Activated T-cell treated with anti-CD3 and anti-CD28 coated beads, Interleukin-2, amount 50 U/mL, for 4 hours (primary cell): Measurements from ENCODE around the gene EGLN2. TPM values are rescaled to one million over a fixed set of nuclear protein-coding genes. Genes with fewer than 3 reads are reported as not detected.
"Not testable (repeated sequence)": the region's sequence is repeated elsewhere in the genome, so short reads cannot be mapped to it uniquely, and the experiment has no call there.

Experiments used
- ATAC-seq, 2 donors: fragments of 200-7000 bp; cut with Tn5 transposase; one replicate each; pipeline ENCODE4 v1.10.0; 2021
- DNase-seq: peaks from one replicate; pipeline ENCODE4 v3.0.0-alpha.2; 2020
- H3K27me3 Mint-ChIP-seq: one replicate; pipeline ENCODE4 v1.8.0; 2021; ENCODE audit warnings: low read depth, mixed read lengths
- H3K36me3 Mint-ChIP-seq: one replicate; pipeline ENCODE4 v1.8.0; 2022; ENCODE audit warnings: mixed read lengths; ENCODE audit not compliant: insufficient read depth
- H3K4me1 Mint-ChIP-seq: one replicate; pipeline ENCODE4 v1.8.0; 2021; ENCODE audit warnings: low read depth, mixed read lengths
- H3K4me3 Mint-ChIP-seq: one replicate; pipeline ENCODE4 v1.8.0; 2021; ENCODE audit warnings: mild to moderate bottlenecking, moderate library complexity, mixed read lengths
- H3K9me3 Mint-ChIP-seq: one replicate; pipeline ENCODE4 v1.8.0; 2021; ENCODE audit warnings: mixed read lengths
- total RNA-seq, 3 donors: library from RNA; stranded (reverse); gene quantifications; one replicate each; pipeline ENCODE4 v1.2.1, GENCODE V29; 2021

The EGLN2 gene
- total RNA-seq, 3 donors from 2014 or later: 86.3 to 95.4 (median 89.4) TPM

DNA sequence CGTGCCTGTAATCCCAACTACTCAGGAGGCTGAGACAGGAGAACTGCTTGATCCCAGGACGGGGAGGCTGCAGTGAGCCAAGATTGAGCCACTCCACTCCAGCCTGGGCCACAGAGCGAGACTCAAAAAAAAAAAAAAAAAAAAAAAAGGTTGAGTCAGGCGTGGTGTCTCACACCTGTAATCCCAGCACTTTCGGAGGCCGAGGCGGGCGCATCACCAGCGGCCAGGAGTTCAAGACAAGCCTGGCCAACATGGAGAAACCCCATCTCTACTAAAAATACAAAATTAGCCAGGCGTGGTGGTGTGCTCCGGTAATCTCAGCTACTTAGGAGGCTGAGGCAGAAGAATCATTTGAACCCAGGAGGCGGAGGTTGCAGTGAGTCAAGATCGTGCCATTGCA, 32.6 kb upstream of the EGLN2 start:
- not testable (repeated sequence) for ATAC-seq, DNase-seq, H3K4me3 Mint-ChIP-seq, H3K27me3 Mint-ChIP-seq, H3K9me3 Mint-ChIP-seq
- H3K36me3 Mint-ChIP-seq: peaks cover 36% of the 10 kb centered on the region
- peaks cover 43% of the 10 kb centered on the region for H3K4me1 Mint-ChIP-seq

- ATAC-seq: no peak
- Mint-ChIP-seq H3K4me1 (peaks cover 27% of the 10 kb centered on the region), H3K9me3 (peaks cover 3% of the 10 kb centered on the region), H3K36me3 (peaks cover 22% of the 10 kb centered on the region), H3K27me3 (no peaks in the 10 kb centered on the region), H3K4me3 (no peak overlapping the region)
- no peak for DNase-seq
These were observed 30.1 kb upstream of the EGLN2 start for GRCh38 chr19:40768869-40769268.

DNA sequence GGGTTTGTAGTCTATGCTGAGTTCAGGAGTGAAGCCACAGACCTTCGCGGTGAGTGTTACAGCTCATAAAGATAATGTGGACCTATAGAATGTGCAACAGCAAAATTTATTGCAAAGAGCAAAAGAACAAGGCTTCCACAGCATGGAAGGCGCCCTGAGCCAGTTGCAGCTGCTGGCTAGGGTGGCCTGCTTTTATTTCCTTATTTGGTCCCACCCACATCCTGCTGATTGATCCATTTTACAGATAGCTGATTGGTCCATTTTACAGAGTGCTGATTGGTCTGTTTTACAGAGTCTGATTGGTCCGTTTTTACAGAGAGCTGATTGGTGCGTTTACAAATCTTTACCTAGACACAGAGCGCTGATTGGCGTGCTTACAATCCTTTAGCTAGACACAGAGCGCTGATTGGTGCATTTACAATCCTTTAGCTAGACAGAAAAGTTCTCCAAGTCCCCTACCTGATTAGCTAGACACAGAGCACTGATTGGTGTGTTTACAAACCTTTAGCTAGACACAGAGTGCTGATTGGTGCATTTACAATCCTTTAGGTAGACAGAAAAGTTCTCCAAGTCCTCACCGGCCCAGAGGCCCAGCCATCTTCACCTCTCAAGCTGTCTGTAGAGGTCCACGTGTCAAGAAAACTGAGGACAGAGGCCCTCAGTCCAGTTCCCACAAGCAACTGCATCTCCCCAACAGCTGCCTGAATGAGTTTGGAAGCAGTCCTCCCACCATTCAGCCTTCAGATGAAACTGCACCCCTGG, 27.7 kb upstream of the EGLN2 start:
- not testable (repeated sequence) for ATAC-seq, DNase-seq

GRCh38 chr19:40774916-40775631, 23.9 kb upstream of the EGLN2 start, which contains the start of gene MIA:
Gene MIA (plus strand): TSS chr19:40775521. CDS start chr19:40775543, 22 bp downstream.
- no peaks in the 10 kb centered on the region for H3K27me3 Mint-ChIP-seq
- peaks cover 11% of the 10 kb centered on the region for H3K36me3 Mint-ChIP-seq
- peaks cover 40% of the 10 kb centered on the region for H3K4me1 Mint-ChIP-seq
- H3K4me3 Mint-ChIP-seq: no peak within 1 kb of the TSS
- peaks cover 3% of the 10 kb centered on the region for H3K9me3 Mint-ChIP-seq
- no peak for ATAC-seq
- DNase-seq: no peak

More for the DNA sequence above, 27.7 kb upstream of the EGLN2 start:
- not testable (repeated sequence) for H3K27me3 Mint-ChIP-seq, H3K4me3 Mint-ChIP-seq, H3K9me3 Mint-ChIP-seq
- Mint-ChIP-seq H3K36me3 (peaks cover 11% of the 10 kb centered on the region), H3K4me1 (peaks cover 12% of the 10 kb centered on the region)

GRCh38 chr19:40775632-40776022, 23.4 kb upstream of the EGLN2 start:
- no peak for DNase-seq
- H3K4me1 Mint-ChIP-seq: peaks cover 42% of the 10 kb centered on the region
- no peaks in the 10 kb centered on the region for H3K27me3 Mint-ChIP-seq
- H3K4me3 Mint-ChIP-seq: no peak overlapping the region
- ATAC-seq: no peak
- peaks cover 11% of the 10 kb centered on the region for H3K36me3 Mint-ChIP-seq
- peaks cover 3% of the 10 kb centered on the region for H3K9me3 Mint-ChIP-seq

DNA sequence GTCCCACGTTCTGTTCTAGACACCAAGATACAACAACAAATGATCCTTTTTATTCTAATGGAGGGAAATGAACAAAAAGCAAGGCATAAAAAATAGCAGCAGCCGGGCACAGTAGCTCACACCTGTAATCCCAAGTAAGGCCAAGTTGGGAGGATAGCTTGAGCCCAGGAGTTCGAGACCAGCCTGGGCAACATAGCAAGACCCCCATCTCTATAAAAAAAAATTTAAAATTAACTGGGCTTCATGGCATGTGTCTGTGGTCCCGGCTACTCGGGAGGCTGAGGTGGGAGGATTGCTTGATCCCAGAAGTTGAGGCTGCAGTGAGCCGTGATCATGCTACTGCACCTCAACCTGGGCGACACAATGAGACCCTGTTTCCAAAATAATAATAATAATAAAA, 22.6 kb upstream of the EGLN2 start:
- no peak for ATAC-seq
- no peak for DNase-seq
- peaks cover 41% of the 10 kb centered on the region for H3K4me1 Mint-ChIP-seq
- no peaks in the 10 kb centered on the region for H3K27me3 Mint-ChIP-seq
- H3K4me3 Mint-ChIP-seq: no peak overlapping the region
- H3K36me3 Mint-ChIP-seq: peaks cover 6% of the 10 kb centered on the region
- H3K9me3 Mint-ChIP-seq: no peaks in the 10 kb centered on the region

- H3K9me3 Mint-ChIP-seq: no peaks in the 10 kb centered on the region
- peaks cover 7% of the 10 kb centered on the region for H3K36me3 Mint-ChIP-seq
- no peaks in the 10 kb centered on the region for H3K27me3 Mint-ChIP-seq
- ATAC-seq (peak; percentile 63), DNase-seq (peak; percentile 84)
- H3K4me3 Mint-ChIP-seq: peak overlapping the region; percentile 90
- peaks cover 42% of the 10 kb centered on the region for H3K4me1 Mint-ChIP-seq
These were observed 21.9 kb upstream of the EGLN2 start for GRCh38 chr19:40776932-40777644.

- no peak for ATAC-seq
- Mint-ChIP-seq H3K4me1 (peaks cover 42% of the 10 kb centered on the region), H3K4me3 (peak overlapping the region; percentile 90), H3K27me3 (no peaks in the 10 kb centered on the region), H3K36me3 (peaks cover 6% of the 10 kb centered on the region), H3K9me3 (no peaks in the 10 kb centered on the region)
- DNase-seq: no peak
These were observed 21.4 kb upstream of the EGLN2 start for GRCh38 chr19:40777645-40777936.

DNA sequence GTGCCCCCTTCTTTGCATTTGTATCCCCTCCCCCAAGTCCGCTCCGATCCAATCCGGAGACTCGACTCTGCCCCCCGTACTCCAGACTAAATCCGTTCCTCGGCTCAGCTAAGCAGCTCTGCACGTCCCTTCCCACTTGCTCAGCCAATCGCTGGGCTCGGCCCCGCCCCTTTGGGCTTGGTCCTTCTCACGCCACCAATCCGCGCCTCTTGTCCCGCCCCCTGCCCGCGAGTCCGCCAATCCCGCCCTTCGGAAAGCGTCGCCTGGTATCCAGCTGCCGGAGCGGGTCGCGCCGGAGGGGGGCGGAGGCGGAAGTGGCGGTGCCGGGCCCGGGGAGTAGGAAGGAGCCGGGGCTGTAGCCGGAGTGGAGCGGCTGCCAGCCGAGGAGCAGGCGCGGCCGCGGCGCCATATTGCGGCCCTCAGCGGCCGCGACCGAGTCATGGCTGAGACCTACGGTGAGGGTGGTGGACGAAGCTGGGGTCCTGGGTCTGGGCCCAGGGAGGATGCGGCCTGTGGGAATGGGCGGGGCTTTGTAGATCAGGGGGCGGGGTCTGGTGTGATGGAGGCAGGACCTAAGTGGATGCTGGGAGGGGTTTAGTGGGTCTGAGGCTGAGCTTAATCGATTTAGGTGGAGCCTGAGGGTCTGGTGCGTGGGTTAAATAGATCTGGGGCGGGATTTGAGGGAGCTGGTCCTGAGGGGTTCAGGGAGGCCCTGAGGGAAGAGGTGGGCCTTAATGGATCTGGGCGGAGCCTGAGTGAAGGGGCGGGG, 20.9 kb upstream of the EGLN2 start, which contains the start of gene RAB4B:
RAB4B (plus strand) TSS at position 311 of the 769 bp plus-strand sequence; CDS start at position 440, 129 bp downstream.
- Mint-ChIP-seq H3K4me3 (peak within 1 kb of the TSS; percentile 90), H3K4me1 (peaks cover 42% of the 10 kb centered on the region), H3K27me3 (no peaks in the 10 kb centered on the region), H3K36me3 (peaks cover 6% of the 10 kb centered on the region), H3K9me3 (no peaks in the 10 kb centered on the region)
- DNase-seq (peak; percentile 99), ATAC-seq (peak; percentile 85 to 88)

DNA sequence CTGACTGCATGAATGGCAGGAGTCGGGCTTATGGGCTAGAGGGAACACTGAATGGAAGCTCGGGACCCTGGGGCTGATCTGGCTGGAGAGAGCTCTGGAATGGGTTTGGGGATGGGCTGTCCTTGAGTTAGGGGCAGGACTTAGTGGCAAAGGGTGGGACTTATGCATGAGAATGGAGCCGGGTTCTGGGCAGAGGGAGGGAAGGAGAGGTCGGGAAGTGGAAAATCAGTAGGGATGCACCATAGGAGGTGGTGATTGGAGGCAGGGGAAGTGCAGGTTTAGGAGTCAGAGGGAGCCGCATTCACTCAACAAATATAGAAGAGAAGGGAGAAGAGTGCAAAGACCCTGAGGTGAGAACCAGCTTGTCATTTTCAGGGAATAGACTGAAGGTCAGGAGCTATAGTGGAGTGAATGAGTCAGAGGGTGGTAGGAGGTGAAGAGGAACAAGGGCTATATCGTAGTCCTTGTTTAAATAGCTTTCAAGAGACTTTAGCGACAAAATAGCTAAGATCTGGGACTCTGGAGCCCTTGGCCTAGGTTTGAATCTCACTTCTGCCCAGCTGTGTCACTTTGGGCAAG, 20.2 kb upstream of the EGLN2 start:
- H3K4me3 Mint-ChIP-seq: peak overlapping the region; percentile 90
- no peaks in the 10 kb centered on the region for H3K27me3 Mint-ChIP-seq
- H3K9me3 Mint-ChIP-seq: no peaks in the 10 kb centered on the region
- DNase-seq (no peak), ATAC-seq (no peak)
- peaks cover 42% of the 10 kb centered on the region for H3K4me1 Mint-ChIP-seq
- peaks cover 9% of the 10 kb centered on the region for H3K36me3 Mint-ChIP-seq

DNA sequence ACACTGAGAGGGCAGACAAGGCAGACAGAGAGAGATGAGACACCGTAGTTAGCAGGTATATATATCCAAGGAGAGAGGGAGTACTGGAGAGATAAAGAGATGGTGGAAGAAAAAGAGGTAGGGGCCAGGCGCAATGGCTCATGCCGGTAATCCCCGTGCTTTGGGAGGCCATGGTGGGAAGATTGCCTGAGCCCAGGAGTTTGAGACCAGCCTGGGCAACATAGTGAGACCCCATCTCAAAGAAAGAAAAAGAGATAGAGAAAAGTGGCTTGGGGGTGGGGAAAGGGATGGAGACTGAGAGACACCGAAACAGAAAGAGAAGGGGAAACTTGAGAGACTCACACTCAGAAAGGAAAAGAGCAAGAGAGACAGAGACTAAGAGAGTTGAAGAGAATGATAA, 18.4 kb upstream of the EGLN2 start:
- Mint-ChIP-seq H3K36me3 (peaks cover 9% of the 10 kb centered on the region), H3K27me3 (no peaks in the 10 kb centered on the region), H3K4me3 (no peak overlapping the region), H3K9me3 (no peaks in the 10 kb centered on the region), H3K4me1 (peaks cover 40% of the 10 kb centered on the region)
- DNase-seq (no peak), ATAC-seq (no peak)

- DNase-seq (no peak), ATAC-seq (no peak)
- H3K9me3 Mint-ChIP-seq: no peaks in the 10 kb centered on the region
- H3K4me3 Mint-ChIP-seq: no peak overlapping the region
- H3K27me3 Mint-ChIP-seq: no peaks in the 10 kb centered on the region
- peaks cover 39% of the 10 kb centered on the region for H3K4me1 Mint-ChIP-seq
- peaks cover 9% of the 10 kb centered on the region for H3K36me3 Mint-ChIP-seq
These were observed 17.9 kb upstream of the EGLN2 start for GRCh38 chr19:40781140-40781539.

- no peaks in the 10 kb centered on the region for H3K9me3 Mint-ChIP-seq
- no peak overlapping the region for H3K4me3 Mint-ChIP-seq
- no peak for DNase-seq
- peaks cover 22% of the 10 kb centered on the region for H3K4me1 Mint-ChIP-seq
- H3K36me3 Mint-ChIP-seq: peaks cover 15% of the 10 kb centered on the region
- ATAC-seq: no peak
- no peaks in the 10 kb centered on the region for H3K27me3 Mint-ChIP-seq
These were observed 15.3 kb upstream of the EGLN2 start for GRCh38 chr19:40783711-40784110.
